GM12864 (cell line): ENCODE data around the gene GJA4.

Experiments
- DNase-seq: peaks from one replicate; pipeline ENCODE4 v3.0.0-alpha.2; 2011; ENCODE audit warnings: low read depth
- H3K4me3 ChIP-seq: 2 replicates; pipeline ENCODE4 v1.5.1; 2011; ENCODE audit warnings: mild to moderate bottlenecking, low read depth, low read length, control low read depth
- TF ChIP-seq, protein P1 (sequence below): IDR thresholded peaks from 2 replicates; pipeline ENCODE4 v1.5.1; 2011; ENCODE audit warnings: low read depth, mild to moderate bottlenecking, moderate library complexity, low read length, control low read depth, inconsistent platforms; ENCODE audit errors: missing control alignments

GJA4 gene

GRCh38 chr1:34778381-34778780 is 14.4 kb upstream of the GJA4 start:
- no peak for DNase-seq
- H3K4me3 ChIP-seq, result no peak overlapping the region
- TF ChIP-seq, protein P1, sequence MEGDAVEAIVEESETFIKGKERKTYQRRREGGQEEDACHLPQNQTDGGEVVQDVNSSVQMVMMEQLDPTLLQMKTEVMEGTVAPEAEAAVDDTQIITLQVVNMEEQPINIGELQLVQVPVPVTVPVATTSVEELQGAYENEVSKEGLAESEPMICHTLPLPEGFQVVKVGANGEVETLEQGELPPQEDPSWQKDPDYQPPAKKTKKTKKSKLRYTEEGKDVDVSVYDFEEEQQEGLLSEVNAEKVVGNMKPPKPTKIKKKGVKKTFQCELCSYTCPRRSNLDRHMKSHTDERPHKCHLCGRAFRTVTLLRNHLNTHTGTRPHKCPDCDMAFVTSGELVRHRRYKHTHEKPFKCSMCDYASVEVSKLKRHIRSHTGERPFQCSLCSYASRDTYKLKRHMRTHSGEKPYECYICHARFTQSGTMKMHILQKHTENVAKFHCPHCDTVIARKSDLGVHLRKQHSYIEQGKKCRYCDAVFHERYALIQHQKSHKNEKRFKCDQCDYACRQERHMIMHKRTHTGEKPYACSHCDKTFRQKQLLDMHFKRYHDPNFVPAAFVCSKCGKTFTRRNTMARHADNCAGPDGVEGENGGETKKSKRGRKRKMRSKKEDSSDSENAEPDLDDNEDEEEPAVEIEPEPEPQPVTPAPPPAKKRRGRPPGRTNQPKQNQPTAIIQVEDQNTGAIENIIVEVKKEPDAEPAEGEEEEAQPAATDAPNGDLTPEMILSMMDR, result no peak

DNA sequence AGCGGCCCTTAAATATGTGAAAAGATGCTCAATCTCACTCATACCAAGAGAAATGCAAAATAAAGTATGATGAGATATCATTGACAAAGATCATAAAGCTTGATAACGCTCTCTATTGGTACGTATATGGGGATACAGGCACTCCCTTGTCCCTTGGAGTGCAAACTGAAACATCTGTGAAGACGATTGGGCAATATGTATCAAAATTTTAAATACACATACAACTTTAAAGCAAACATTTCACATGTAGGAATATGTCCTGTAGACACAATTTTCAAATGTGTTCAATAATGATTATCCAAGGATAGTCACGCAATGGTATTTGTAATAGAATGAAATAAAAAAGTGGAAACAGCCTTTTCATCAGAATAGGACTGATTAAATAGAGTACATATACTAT is 13.8 kb upstream of the GJA4 start:
- H3K4me3 ChIP-seq, result no peak overlapping the region
- TF ChIP-seq, protein P1, result no peak
- no peak for DNase-seq

GRCh38 chr1:34779526-34779925 is 13.3 kb upstream of the GJA4 start:
- TF ChIP-seq, protein P1, result no peak
- no peak for DNase-seq
- no peak overlapping the region for H3K4me3 ChIP-seq

DNA sequence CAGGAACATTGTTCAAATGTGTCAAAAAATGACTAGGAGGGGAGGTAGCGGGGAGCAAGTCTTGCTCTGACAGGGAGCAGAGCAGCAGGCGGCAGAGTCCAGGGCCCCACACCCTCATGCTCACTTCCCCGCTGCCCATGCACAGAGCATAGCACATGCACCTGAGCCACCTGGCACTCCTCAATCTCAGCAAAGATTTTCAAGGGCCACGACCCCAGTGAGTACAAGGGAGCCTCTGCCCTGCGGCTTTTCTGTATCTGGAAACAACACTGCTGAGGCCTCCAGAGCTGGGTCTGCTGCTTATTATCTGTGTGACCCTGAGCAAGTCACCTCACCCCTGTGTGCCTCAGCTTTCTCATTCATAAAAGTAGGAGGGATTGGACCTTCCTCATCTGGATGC is 12.8 kb upstream of the GJA4 start:
- TF ChIP-seq, protein P1, result no peak
- DNase-seq, result no peak
- H3K4me3 ChIP-seq, result no peak overlapping the region

DNA sequence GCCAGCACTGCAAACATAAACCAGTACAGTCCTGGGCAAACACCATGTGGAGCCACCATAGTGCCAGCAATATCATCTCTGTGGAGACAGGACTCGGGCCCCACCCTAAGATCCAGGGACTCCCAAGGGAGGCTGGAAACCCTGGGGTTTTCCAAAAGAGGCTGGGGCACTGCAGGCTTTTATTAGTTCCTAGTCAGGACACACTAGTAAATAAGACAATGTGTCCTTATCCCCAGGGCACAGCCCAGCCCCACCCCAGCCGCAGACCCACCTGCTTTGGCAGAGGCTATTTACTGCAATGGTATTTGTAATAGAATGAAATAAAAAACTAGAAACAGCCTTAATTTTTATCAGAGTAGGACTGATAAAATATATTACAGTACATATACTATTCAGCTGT is 12.3 kb upstream of the GJA4 start:
- H3K4me3 ChIP-seq, result no peak overlapping the region

GRCh38 chr1:34781071-34781843 is 11.5 kb upstream of the GJA4 start, which contains the start of gene GJB3:
Gene GJB3, plus strand, starts transcription at chr1:34781214. Its CDS starts 3,549 bp downstream, at chr1:34784763.
- no peak within 1 kb of the TSS for H3K4me3 ChIP-seq
- TF ChIP-seq, protein P1, result no peak
- no peak for DNase-seq

More for the DNA sequence above, 12.3 kb upstream of the GJA4 start:
- TF ChIP-seq, protein P1, result no peak
- no peak for DNase-seq

DNA sequence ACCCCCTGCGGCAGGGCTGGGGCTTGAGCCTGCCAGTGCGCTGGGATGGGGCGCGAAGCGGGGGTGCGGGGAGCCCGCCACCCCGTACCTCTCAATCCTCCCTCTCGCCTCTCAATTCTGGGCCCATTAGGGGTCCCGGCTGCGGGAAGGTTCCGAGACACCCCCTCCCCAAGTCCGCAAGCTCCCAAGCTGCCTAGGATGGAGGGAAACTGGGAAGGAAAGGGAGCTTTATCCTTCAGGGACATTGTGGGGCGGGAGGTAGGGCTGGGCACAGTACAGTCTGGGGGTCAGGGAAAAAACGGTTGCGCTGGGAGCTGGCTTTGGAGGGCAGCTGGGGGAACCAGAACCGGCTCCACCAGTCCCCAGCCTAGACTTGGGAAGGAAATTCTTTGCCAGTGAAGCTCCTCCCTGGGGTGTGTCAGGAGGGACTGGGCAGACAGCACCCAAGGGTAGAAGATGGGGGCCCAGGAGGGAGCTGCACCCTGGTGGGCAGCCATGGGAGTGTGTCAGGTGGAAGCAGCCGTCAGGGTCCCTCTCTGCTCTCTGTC is 10.9 kb upstream of the GJA4 start:
- no peak for DNase-seq
- no peak overlapping the region for H3K4me3 ChIP-seq
- TF ChIP-seq, protein P1, result no peak
